GM06990 (cell line): ENCODE measurements around the gene TSPAN1.

Experiments
- DNase-seq: peaks from one replicate; pipeline ENCODE4 v3.0.0-alpha.2; 2011; ENCODE audit not compliant: insufficient read length; ENCODE audit errors: extremely low read depth
- H3K27me3 ChIP-seq: replicated peaks from 2 replicates; pipeline ENCODE4 v1.6.0; 2011; ENCODE audit warnings: low read length; ENCODE audit not compliant: control insufficient read depth, insufficient read depth
- H3K36me3 ChIP-seq: 2 replicates; pipeline ENCODE4 v1.5.1; 2011; ENCODE audit warnings: low read length; ENCODE audit not compliant: control insufficient read depth, insufficient read depth
- H3K4me3 ChIP-seq: replicated peaks from 2 replicates; pipeline ENCODE4 v1.5.1; 2011; ENCODE audit warnings: low read depth, mild to moderate bottlenecking, control low read depth, low read length
- CTCF ChIP-seq: IDR thresholded peaks from 2 replicates; pipeline ENCODE4 v1.5.1; 2011; ENCODE audit warnings: low read length, control low read depth, mild to moderate bottlenecking, inconsistent platforms; ENCODE audit not compliant: insufficient read depth, poor library complexity, severe bottlenecking

TSPAN1 gene

GRCh38 chr1:46180082-46180616 lies 5.3 kb downstream of the TSPAN1 start:
- Histone ChIP-seq H3K4me3 (no peak overlapping the region), H3K27me3 (no peaks in the 10 kb centered on the region), H3K36me3 (no peaks in the 10 kb centered on the region)
- peak; percentile 41 for TF ChIP-seq CTCF
- no peak for DNase-seq

GRCh38 chr1:46181343-46182260 lies 6.7 kb downstream of the TSPAN1 start:
- no peak for TF ChIP-seq CTCF
- Histone ChIP-seq H3K36me3 (no peaks in the 10 kb centered on the region), H3K4me3 (no peak overlapping the region), H3K27me3 (no peaks in the 10 kb centered on the region)
- DNase-seq = no peak

GRCh38 chr1:46183079-46183847 lies 8.4 kb downstream of the TSPAN1 start:
- TF ChIP-seq CTCF = no peak
- no peak for DNase-seq
- Histone ChIP-seq H3K27me3 (no peaks in the 10 kb centered on the region), H3K4me3 (no peak overlapping the region), H3K36me3 (peaks cover 7% of the 10 kb centered on the region; the same call in 1 of the 2 replicates)

GRCh38 chr1:46183926-46184557 lies 9.2 kb downstream of the TSPAN1 start:
- Histone ChIP-seq H3K27me3 (no peaks in the 10 kb centered on the region), H3K4me3 (no peak overlapping the region), H3K36me3 (peaks cover 8% of the 10 kb centered on the region)
- no peak for TF ChIP-seq CTCF
- DNase-seq = no peak

GRCh38 chr1:46184920-46185658 lies 10.2 kb downstream of the TSPAN1 start:
- DNase-seq = no peak
- Histone ChIP-seq H3K27me3 (no peaks in the 10 kb centered on the region), H3K36me3 (peaks cover 8% of the 10 kb centered on the region), H3K4me3 (no peak overlapping the region)
- no peak for TF ChIP-seq CTCF
